Parathyroid adenoma (tissue), 2 donors: Measurements from ENCODE around the gene COL23A1.

Source experiments
- H2AFZ ChIP-seq: fragments of 300-600 bp; sonication (generic); one replicate; pipeline ENCODE4 v1.7.0; 2017; ENCODE audit warnings: antibody characterized with exemption, mild to moderate bottlenecking
- H3K27ac ChIP-seq: fragments of 300-600 bp; sonication (generic); one replicate; pipeline ENCODE4 v1.7.0; 2017
- H3K27me3 ChIP-seq: fragments of 300-600 bp; sonication (generic); one replicate; pipeline ENCODE4 v1.7.0; 2017; ENCODE audit warnings: low read length; ENCODE audit not compliant: control insufficient read depth, insufficient read depth
- H3K36me3 ChIP-seq: fragments of 300-600 bp; sonication (generic); one replicate; pipeline ENCODE4 v1.7.0; 2017; ENCODE audit warnings: low read length; ENCODE audit not compliant: control insufficient read depth, insufficient read depth
- H3K4me1 ChIP-seq: fragments of 300-600 bp; sonication (generic); one replicate; pipeline ENCODE4 v1.7.0; 2017; ENCODE audit warnings: control low read depth
- H3K4me2 ChIP-seq: fragments of 300-600 bp; sonication (generic); one replicate; pipeline ENCODE4 v1.7.0; 2017; ENCODE audit warnings: low read length
- H3K4me3 ChIP-seq: fragments of 300-600 bp; sonication (generic); one replicate; pipeline ENCODE4 v1.7.0; 2017; ENCODE audit warnings: low read depth, low read length
- H3K79me2 ChIP-seq: fragments of 300-600 bp; sonication (generic); one replicate; pipeline ENCODE4 v1.7.0; 2017; ENCODE audit warnings: control low read depth
- H3K9ac ChIP-seq: fragments of 300-600 bp; sonication (generic); one replicate; pipeline ENCODE4 v1.7.0; 2017; ENCODE audit warnings: mild to moderate bottlenecking
- H3K9me3 ChIP-seq: fragments of 300-600 bp; sonication (generic); one replicate; pipeline ENCODE4 v1.7.0; 2017; ENCODE audit warnings: low read length; ENCODE audit not compliant: control insufficient read depth
- TF ChIP-seq, protein P1 (sequence below): fragments of 300-600 bp; sonication (generic); IDR thresholded peaks from one replicate; pipeline ENCODE4 v1.7.0; 2017; ENCODE audit warnings: antibody characterized with exemption, mild to moderate bottlenecking
- donor health status: primary hyperparathyroidism.

Gene COL23A1

DNA sequence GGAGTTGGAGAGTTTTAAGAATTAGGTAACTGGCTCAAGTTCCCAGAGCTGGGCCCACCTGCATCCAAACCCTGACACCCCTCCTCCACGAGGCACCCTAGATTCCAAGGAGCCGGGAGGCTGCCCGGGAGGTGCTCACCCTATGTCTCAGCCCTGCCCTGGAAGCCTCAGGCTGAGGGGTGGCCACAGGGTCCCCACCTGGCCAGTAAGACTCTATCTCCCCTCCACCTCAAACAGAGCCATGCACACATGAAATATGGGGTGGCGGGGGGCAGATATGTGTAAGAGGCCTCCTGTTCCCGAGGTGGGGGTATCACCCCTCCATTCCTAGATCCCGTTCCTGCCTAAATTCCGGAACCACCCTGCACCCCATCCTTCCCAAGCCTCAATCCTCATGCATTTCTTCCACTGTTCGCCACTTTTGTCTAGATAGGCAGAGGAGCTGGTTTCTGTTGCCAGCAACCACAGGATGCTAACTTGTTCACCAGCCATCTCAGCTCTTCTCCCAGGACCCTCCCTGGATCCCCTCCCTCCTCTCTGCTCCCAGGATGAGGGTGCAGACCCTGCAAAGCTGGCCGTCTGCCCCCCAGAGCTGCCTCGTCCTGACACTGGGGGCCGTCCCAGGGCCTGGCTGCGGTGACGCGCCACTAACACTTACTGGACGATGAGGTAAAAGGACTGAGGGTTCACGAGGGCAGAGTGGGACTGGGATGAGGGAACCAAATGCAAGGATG is 44.1 kb downstream of the COL23A1 start:
- Histone ChIP-seq H2AFZ (no peak overlapping the region), H3K9me3 (no peaks in the 10 kb centered on the region), H3K27ac (no peak overlapping the region), H3K4me2 (no peak overlapping the region), H3K9ac (no peak overlapping the region), H3K27me3 (no peaks in the 10 kb centered on the region), H3K4me3 (no peak overlapping the region), H3K4me1 (peaks cover 11% of the 10 kb centered on the region), H3K36me3 (no peaks in the 10 kb centered on the region), H3K79me2 (no peaks in the 10 kb centered on the region)
- TF ChIP-seq, protein P1, sequence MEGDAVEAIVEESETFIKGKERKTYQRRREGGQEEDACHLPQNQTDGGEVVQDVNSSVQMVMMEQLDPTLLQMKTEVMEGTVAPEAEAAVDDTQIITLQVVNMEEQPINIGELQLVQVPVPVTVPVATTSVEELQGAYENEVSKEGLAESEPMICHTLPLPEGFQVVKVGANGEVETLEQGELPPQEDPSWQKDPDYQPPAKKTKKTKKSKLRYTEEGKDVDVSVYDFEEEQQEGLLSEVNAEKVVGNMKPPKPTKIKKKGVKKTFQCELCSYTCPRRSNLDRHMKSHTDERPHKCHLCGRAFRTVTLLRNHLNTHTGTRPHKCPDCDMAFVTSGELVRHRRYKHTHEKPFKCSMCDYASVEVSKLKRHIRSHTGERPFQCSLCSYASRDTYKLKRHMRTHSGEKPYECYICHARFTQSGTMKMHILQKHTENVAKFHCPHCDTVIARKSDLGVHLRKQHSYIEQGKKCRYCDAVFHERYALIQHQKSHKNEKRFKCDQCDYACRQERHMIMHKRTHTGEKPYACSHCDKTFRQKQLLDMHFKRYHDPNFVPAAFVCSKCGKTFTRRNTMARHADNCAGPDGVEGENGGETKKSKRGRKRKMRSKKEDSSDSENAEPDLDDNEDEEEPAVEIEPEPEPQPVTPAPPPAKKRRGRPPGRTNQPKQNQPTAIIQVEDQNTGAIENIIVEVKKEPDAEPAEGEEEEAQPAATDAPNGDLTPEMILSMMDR, result no peak

DNA sequence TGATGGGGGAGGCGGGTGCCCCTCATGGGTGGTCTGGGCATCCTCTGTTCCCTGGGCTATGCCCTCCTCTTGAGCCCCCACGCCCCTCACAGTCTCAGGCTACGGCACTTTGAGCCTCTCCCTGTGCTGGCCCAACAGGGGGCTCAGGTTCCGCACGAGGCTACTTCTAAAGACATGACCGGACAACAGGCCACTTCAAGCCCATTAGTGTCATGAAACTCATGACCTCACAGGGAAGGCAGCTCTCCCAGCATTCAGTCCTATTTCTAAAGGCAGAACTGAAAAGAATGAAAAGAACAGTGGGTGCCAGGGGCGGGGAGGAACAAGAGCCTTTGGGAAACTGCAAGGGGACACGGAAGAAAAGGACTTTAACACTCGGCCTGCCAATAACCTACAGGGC is 45.0 kb downstream of the COL23A1 start:
- Histone ChIP-seq H2AFZ (no peak overlapping the region), H3K9me3 (no peaks in the 10 kb centered on the region), H3K27ac (no peak overlapping the region), H3K4me1 (peaks cover 6% of the 10 kb centered on the region), H3K27me3 (no peaks in the 10 kb centered on the region), H3K4me3 (no peak overlapping the region), H3K36me3 (no peaks in the 10 kb centered on the region), H3K79me2 (no peaks in the 10 kb centered on the region), H3K9ac (no peak overlapping the region), H3K4me2 (no peak overlapping the region)
- TF ChIP-seq, protein P1, result no peak

DNA sequence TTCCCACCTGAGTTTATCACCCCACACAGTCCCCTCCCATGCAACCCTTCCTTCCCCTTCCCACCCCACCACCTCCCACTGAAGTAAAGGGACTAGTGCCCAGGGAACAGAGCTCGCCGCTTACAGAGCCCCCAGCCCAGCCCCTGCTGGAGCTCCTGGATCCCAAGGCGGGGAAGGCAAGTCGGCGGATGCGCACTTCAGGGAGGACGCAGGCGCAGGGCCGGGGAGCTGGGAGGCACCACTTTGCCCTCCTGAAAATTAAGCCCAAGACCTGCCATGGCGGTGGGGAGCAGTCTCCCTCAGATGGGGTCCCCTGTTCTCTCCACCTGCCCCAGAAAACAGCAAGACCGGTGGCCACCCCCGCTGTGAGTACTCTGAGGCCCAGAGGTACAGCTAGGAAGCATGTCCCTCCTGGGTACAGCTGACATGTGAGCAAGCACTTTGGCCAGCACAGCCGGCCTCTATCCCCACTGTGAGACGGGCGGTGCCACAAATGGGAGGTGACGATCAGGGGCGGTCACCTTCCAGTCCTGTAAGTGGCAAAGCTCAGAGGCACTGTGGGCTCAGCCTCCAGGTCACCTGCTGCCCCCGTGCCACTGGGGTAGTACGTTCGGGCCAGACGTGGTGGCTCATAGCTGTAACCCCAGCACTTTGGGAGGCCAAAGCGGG is 45.9 kb downstream of the COL23A1 start:
- Histone ChIP-seq H2AFZ (no peak overlapping the region), H3K27ac (no peak overlapping the region), H3K79me2 (no peaks in the 10 kb centered on the region), H3K4me1 (peaks cover 4% of the 10 kb centered on the region), H3K9ac (no peak overlapping the region), H3K27me3 (no peaks in the 10 kb centered on the region), H3K4me2 (no peak overlapping the region), H3K4me3 (no peak overlapping the region), H3K36me3 (no peaks in the 10 kb centered on the region), H3K9me3 (no peaks in the 10 kb centered on the region)
- TF ChIP-seq, protein P1, result no peak

DNA sequence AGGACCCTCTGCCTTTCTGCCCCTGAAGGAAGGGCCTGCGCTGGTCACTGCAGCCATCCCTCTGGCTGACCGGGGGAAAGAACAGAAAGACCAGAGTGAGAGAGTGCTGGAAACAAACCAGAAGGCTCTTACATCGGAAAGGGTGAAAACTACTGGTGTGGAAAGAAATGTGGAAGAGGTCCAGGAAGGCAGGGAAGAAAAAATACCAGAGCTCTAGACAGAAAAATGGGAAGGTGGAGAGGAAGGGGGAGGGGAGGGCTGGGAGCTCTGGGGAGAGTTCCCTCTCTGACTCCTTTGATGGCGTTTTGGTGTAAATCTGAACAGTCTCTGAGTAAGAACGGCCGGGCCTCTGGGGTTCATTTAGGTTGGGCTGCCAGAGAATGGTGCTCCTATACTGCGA is 47.7 kb downstream of the COL23A1 start:
- no peaks in the 10 kb centered on the region for H3K79me2 ChIP-seq
- peak overlapping the region; percentile 8 for H3K4me2 ChIP-seq
- H3K9ac ChIP-seq, result no peak overlapping the region
- H3K27me3 ChIP-seq, result no peaks in the 10 kb centered on the region
- H3K4me1 ChIP-seq, result peaks cover 4% of the 10 kb centered on the region
- TF ChIP-seq, protein P1, result no peak
- H3K27ac ChIP-seq, result peak overlapping the region; percentile 4
- no peaks in the 10 kb centered on the region for H3K36me3 ChIP-seq
- H3K4me3 ChIP-seq, result no peak overlapping the region
- H3K9me3 ChIP-seq, result no peaks in the 10 kb centered on the region
- peak overlapping the region; percentile 51 for H2AFZ ChIP-seq
